Embryonic facial prominence (tissue), 1 donor: ENCODE data around the gene GNA12.
"Not testable (repeated sequence)": the region's sequence is repeated elsewhere in the genome, so short reads cannot be mapped to it uniquely, and the experiment has no call there.

Experiments
- DNase-seq: peaks from one replicate; pipeline ENCODE4 v3.0.0-alpha.2; 2016; ENCODE audit errors: extremely low spot score

Gene GNA12

GRCh38 chr7:2713370-2713769, 130.7 kb downstream of the GNA12 start:
- no peak for DNase-seq

- DNase-seq = no peak
Observed at GRCh38 chr7:2711895-2712675, 132.0 kb downstream of the GNA12 start.

- DNase-seq = no peak
Observed at GRCh38 chr7:2710901-2711551, 133.1 kb downstream of the GNA12 start.

- no peak for DNase-seq
Observed at GRCh38 chr7:2710286-2710655, 133.8 kb downstream of the GNA12 start.

- no peak for DNase-seq
Observed at GRCh38 chr7:2709553-2710285, 134.4 kb downstream of the GNA12 start.

GRCh38 chr7:2708547-2709310, 135.4 kb downstream of the GNA12 start:
- no peak for DNase-seq

- DNase-seq = no peak
Observed at GRCh38 chr7:2708041-2708440, 136.1 kb downstream of the GNA12 start.

GRCh38 chr7:2707481-2707880, 136.6 kb downstream of the GNA12 start:
- no peak for DNase-seq

GRCh38 chr7:2706685-2707126, 137.4 kb downstream of the GNA12 start:
- DNase-seq = no peak

- no peak for DNase-seq
Observed at GRCh38 chr7:2705371-2706096, 138.6 kb downstream of the GNA12 start.

GRCh38 chr7:2702594-2702957, 141.5 kb downstream of the GNA12 start:
- no peak for DNase-seq

GRCh38 chr7:2701832-2702593, 142.1 kb downstream of the GNA12 start:
- no peak for DNase-seq

- DNase-seq = no peak
Observed at GRCh38 chr7:2701424-2701823, 142.7 kb downstream of the GNA12 start.

GRCh38 chr7:2700141-2700850, 143.8 kb downstream of the GNA12 start:
- no peak for DNase-seq

- DNase-seq = no peak
Observed at GRCh38 chr7:2699289-2699620, 144.9 kb downstream of the GNA12 start.

- DNase-seq = no peak
Observed at GRCh38 chr7:2698581-2699288, 145.4 kb downstream of the GNA12 start.

GRCh38 chr7:2694122-2694436, 150.0 kb downstream of the GNA12 start:
- DNase-seq = not testable (repeated sequence)

- not testable (repeated sequence) for DNase-seq
Observed at GRCh38 chr7:2693420-2694121, 150.5 kb downstream of the GNA12 start.

GRCh38 chr7:2692543-2692942, 151.6 kb downstream of the GNA12 start:
- DNase-seq = no peak
